ENCODE results near the gene MAFF. TPM values are rescaled to one million over a fixed set of nuclear protein-coding genes. Genes with fewer than 3 reads are reported as not detected.

MAFF gene
- total RNA-seq, 1 experiment from 2014 or later: 4.6 TPM

- no peak for TF ChIP-seq SMAD3 (CRISPR knock-in tag; IDR thresholded peaks at IDR 0.05; ENCODE audit: borderline replicate concordance)
Observed at GRCh38 chr22:38214302-38215056, 12.7 kb downstream of the MAFF start (continued).

- POLR2A ChIA-PET: interaction anchor here (1.0 to 1.5 kb wide), 3 partner anchors 12 to 71 kb away, joined by 3 to 6 read pairs (median 5); partner anchors contain the start of gene MAFF
- CTCF ChIA-PET: interaction anchor here (0.8 to 4.0 kb wide), 8 partner anchors 10 to 163 kb away, joined by 3 to 24 read pairs (median 7); no protein-coding TSS in a partner anchor
- Mint-ChIP-seq H3K27ac (peak overlapping the region; percentile 60; the same call in 1 of the 2 replicates), H3K36me3 (peaks cover 3% of the 10 kb centered on the region), H3K4me3 (peak overlapping the region; percentile 61), H3K27me3 (ENCODE audit: low read depth) (peaks cover 29% of the 10 kb centered on the region), H3K4me1 (peaks cover 24% of the 10 kb centered on the region), H3K9me3 (no peaks in the 10 kb centered on the region)
- TF ChIP-seq NR3C1 (CRISPR knock-in tag; conservative IDR thresholded peaks at IDR 0.05; ENCODE audit: low read depth): no peak
- no peak for TF ChIP-seq ZNF532 (CRISPR knock-in tag; IDR thresholded peaks at IDR 0.05; ENCODE audit: borderline replicate concordance)
- no peak for TF ChIP-seq FOXK1 (CRISPR knock-in tag; IDR thresholded peaks at IDR 0.05)
- no peak for TF ChIP-seq CREM (CRISPR knock-in tag; IDR thresholded peaks at IDR 0.05)
- TF ChIP-seq FOXP4 (CRISPR knock-in tag; IDR thresholded peaks at IDR 0.05): no peak
- TF ChIP-seq HMGXB4 (CRISPR knock-in tag; IDR thresholded peaks at IDR 0.05): no peak
- no peak for TF ChIP-seq ZNF317 (CRISPR knock-in tag; IDR thresholded peaks at IDR 0.05; ENCODE audit: borderline replicate concordance, low read depth)
- no peak for DNase-seq (ENCODE audit: low spot score)
- ATAC-seq: no peak
Observed at GRCh38 chr22:38215156-38216038, 13.6 kb downstream of the MAFF start.

- ChIA-PET CTCF (interaction anchor here (0.5 to 2.6 kb wide), 13 partner anchors 12 to 351 kb away, joined by 3 to 9 read pairs (median 4); partner anchors contain the start of genes DMC1 and MAFF), POLR2A (interaction anchor here (0.8 to 1.0 kb wide), 2 partner anchors 17 to 37 kb away, joined by 4 to 5 read pairs; partner anchors contain the start of gene MAFF)
- Mint-ChIP-seq H3K27ac (peak overlapping the region; percentile 84; the same call in 1 of the 2 replicates), H3K36me3 (peaks cover 5% of the 10 kb centered on the region), H3K27me3 (ENCODE audit: low read depth) (peaks cover 5% of the 10 kb centered on the region), H3K4me3 (no peak overlapping the region), H3K4me1 (peaks cover 24% of the 10 kb centered on the region), H3K9me3 (no peaks in the 10 kb centered on the region)
- peak; percentile 73 for DNase-seq (ENCODE audit: low spot score)
- peak; percentile 56 for ATAC-seq
- peak; percentile 67; the same call in 1 of the 2 replicates for TF ChIP-seq TEAD1 (CRISPR knock-in tag; IDR thresholded peaks at IDR 0.05)
- 0 out of 2 replicates have a peak, but pooled peaks have one; percentile 18 for TF ChIP-seq ATF3 (CRISPR knock-in tag; conservative IDR thresholded peaks at IDR 0.05)
- TF ChIP-seq SP1 (CRISPR knock-in tag; conservative IDR thresholded peaks at IDR 0.05): peak; percentile 65
- TF ChIP-seq MXD4 (CRISPR knock-in tag; IDR thresholded peaks at IDR 0.05; ENCODE audit: borderline replicate concordance): no peak
- TF ChIP-seq EMX1 (CRISPR knock-in tag; IDR thresholded peaks at IDR 0.05): no peak
- no peak for TF ChIP-seq RELA (CRISPR knock-in tag; IDR thresholded peaks at IDR 0.05; ENCODE audit: borderline replicate concordance)
- TF ChIP-seq PRDM15 (CRISPR knock-in tag; IDR thresholded peaks at IDR 0.05): peak; percentile 56; the same call in 1 of the 2 replicates
Observed at GRCh38 chr22:38218661-38219622, 17.1 kb downstream of the MAFF start.
